Activated T-helper 17 cell treated with anti-CD3 and anti-CD28 coated beads, Interleukin-2, amount 50 U/mL, for 72 hours (primary cell): ENCODE results near the gene CDKN2D. TPM values are rescaled to one million over a fixed set of nuclear protein-coding genes. Genes with fewer than 3 reads are reported as not detected.
"Not testable (repeated sequence)": the region's sequence is repeated elsewhere in the genome, so short reads cannot be mapped to it uniquely, and the experiment has no call there.

ENCODE experiments used
- ATAC-seq: fragments of 150-1000 bp; cut with Tn5 transposase; replicated peaks from 2 replicates; pipeline ENCODE4 v1.10.0; 2021; ENCODE audit warnings: mild to moderate bottlenecking, moderate library complexity
- H3K27ac Mint-ChIP-seq: one replicate; pipeline ENCODE4 v1.8.0; 2022; ENCODE audit warnings: mixed read lengths
- H3K27me3 Mint-ChIP-seq: one replicate; pipeline ENCODE4 v1.8.0; 2022; ENCODE audit warnings: mixed read lengths
- H3K36me3 Mint-ChIP-seq: one replicate; pipeline ENCODE4 v1.8.0; 2022; ENCODE audit warnings: low read depth, mild to moderate bottlenecking, mixed read lengths
- H3K4me1 Mint-ChIP-seq: one replicate; pipeline ENCODE4 v1.8.0; 2022; ENCODE audit warnings: mixed read lengths
- H3K4me3 Mint-ChIP-seq: one replicate; pipeline ENCODE4 v1.8.0; 2022; ENCODE audit warnings: mild to moderate bottlenecking, mixed read lengths
- H3K9me3 Mint-ChIP-seq: one replicate; pipeline ENCODE4 v1.8.0; 2022; ENCODE audit warnings: mixed read lengths
- total RNA-seq, 2 donors: library from RNA; stranded (reverse); gene quantifications; one replicate each; pipeline ENCODE4 v1.2.3, GENCODE V29; 2022

Gene CDKN2D
- total RNA-seq, 2 donors from 2014 or later, result 21.2 to 46.6 TPM

- Mint-ChIP-seq H3K27me3 (no peaks in the 10 kb centered on the region), H3K36me3 (no peaks in the 10 kb centered on the region), H3K4me1 (peaks cover 8% of the 10 kb centered on the region), H3K4me3 (no peak overlapping the region), H3K27ac (no peak overlapping the region), H3K9me3 (no peaks in the 10 kb centered on the region)
- ATAC-seq, result no peak
Observed at GRCh38 chr19:10593148-10593547, 24.4 kb upstream of the CDKN2D start.

GRCh38 chr19:10587839-10588150 lies 19.0 kb upstream of the CDKN2D start:
- Mint-ChIP-seq H3K4me3 (no peak overlapping the region), H3K27me3 (peaks cover 8% of the 10 kb centered on the region), H3K4me1 (peaks cover 13% of the 10 kb centered on the region), H3K36me3 (no peaks in the 10 kb centered on the region), H3K27ac (no peak overlapping the region), H3K9me3 (no peaks in the 10 kb centered on the region)
- no peak for ATAC-seq

- H3K9me3 Mint-ChIP-seq, result no peaks in the 10 kb centered on the region
- peaks cover 13% of the 10 kb centered on the region for H3K4me1 Mint-ChIP-seq
- peaks cover 8% of the 10 kb centered on the region for H3K27me3 Mint-ChIP-seq
- ATAC-seq, result no peak
- H3K36me3 Mint-ChIP-seq, result no peaks in the 10 kb centered on the region
- H3K4me3 Mint-ChIP-seq, result no peak within 1 kb of the TSS
- no peak within 1 kb of the TSS for H3K27ac Mint-ChIP-seq
Observed at GRCh38 chr19:10587022-10587838, 18.5 kb upstream of the CDKN2D start, which contains the start of gene AP1M2. AP1M2 (minus strand) TSS chr19:10587312; CDS start chr19:10587231, 81 bp downstream.

- H3K27me3 Mint-ChIP-seq, result peaks cover 8% of the 10 kb centered on the region
- no peaks in the 10 kb centered on the region for H3K9me3 Mint-ChIP-seq
- no peak overlapping the region for H3K4me3 Mint-ChIP-seq
- peaks cover 13% of the 10 kb centered on the region for H3K4me1 Mint-ChIP-seq
- no peak for ATAC-seq
- H3K36me3 Mint-ChIP-seq, result no peaks in the 10 kb centered on the region
- H3K27ac Mint-ChIP-seq, result no peak overlapping the region
Observed at GRCh38 chr19:10586396-10586795, 17.6 kb upstream of the CDKN2D start.

GRCh38 chr19:10583036-10583776 lies 14.4 kb upstream of the CDKN2D start:
- H3K27ac Mint-ChIP-seq, result no peak overlapping the region
- no peak for ATAC-seq
- H3K36me3 Mint-ChIP-seq, result no peaks in the 10 kb centered on the region
- H3K27me3 Mint-ChIP-seq, result peaks cover 8% of the 10 kb centered on the region
- no peaks in the 10 kb centered on the region for H3K9me3 Mint-ChIP-seq
- H3K4me1 Mint-ChIP-seq, result peaks cover 18% of the 10 kb centered on the region
- no peak overlapping the region for H3K4me3 Mint-ChIP-seq

GRCh38 chr19:10582091-10582490 lies 13.3 kb upstream of the CDKN2D start:
- H3K27me3 Mint-ChIP-seq, result no peaks in the 10 kb centered on the region
- H3K4me1 Mint-ChIP-seq, result peaks cover 12% of the 10 kb centered on the region
- no peaks in the 10 kb centered on the region for H3K36me3 Mint-ChIP-seq
- no peak overlapping the region for H3K4me3 Mint-ChIP-seq
- H3K27ac Mint-ChIP-seq, result no peak overlapping the region
- no peak for ATAC-seq
- H3K9me3 Mint-ChIP-seq, result no peaks in the 10 kb centered on the region

- H3K36me3 Mint-ChIP-seq, result no peaks in the 10 kb centered on the region
- H3K9me3 Mint-ChIP-seq, result no peaks in the 10 kb centered on the region
- no peak overlapping the region for H3K27ac Mint-ChIP-seq
- no peaks in the 10 kb centered on the region for H3K27me3 Mint-ChIP-seq
- no peak overlapping the region for H3K4me3 Mint-ChIP-seq
- peaks cover 12% of the 10 kb centered on the region for H3K4me1 Mint-ChIP-seq
- ATAC-seq, result peak; percentile 95
Observed at GRCh38 chr19:10580979-10581631, 12.3 kb upstream of the CDKN2D start.

- no peak overlapping the region for H3K27ac Mint-ChIP-seq
- H3K4me1 Mint-ChIP-seq, result peaks cover 5% of the 10 kb centered on the region
- no peaks in the 10 kb centered on the region for H3K9me3 Mint-ChIP-seq
- H3K27me3 Mint-ChIP-seq, result no peaks in the 10 kb centered on the region
- no peak overlapping the region for H3K4me3 Mint-ChIP-seq
- no peaks in the 10 kb centered on the region for H3K36me3 Mint-ChIP-seq
- no peak for ATAC-seq
Observed at GRCh38 chr19:10577951-10578350, 9.2 kb upstream of the CDKN2D start.

- no peak overlapping the region for H3K27ac Mint-ChIP-seq
- no peak overlapping the region for H3K4me3 Mint-ChIP-seq
- H3K27me3 Mint-ChIP-seq, result no peaks in the 10 kb centered on the region
- H3K36me3 Mint-ChIP-seq, result no peaks in the 10 kb centered on the region
- no peaks in the 10 kb centered on the region for H3K9me3 Mint-ChIP-seq
- no peak for ATAC-seq
- peaks cover 6% of the 10 kb centered on the region for H3K4me1 Mint-ChIP-seq
Observed at GRCh38 chr19:10575011-10575716, 6.4 kb upstream of the CDKN2D start.

GRCh38 chr19:10574462-10574861 lies 5.7 kb upstream of the CDKN2D start:
- no peak for ATAC-seq
- Mint-ChIP-seq H3K4me3 (no peak overlapping the region), H3K36me3 (no peaks in the 10 kb centered on the region), H3K9me3 (no peaks in the 10 kb centered on the region), H3K4me1 (peaks cover 7% of the 10 kb centered on the region), H3K27me3 (no peaks in the 10 kb centered on the region), H3K27ac (no peak overlapping the region)

- H3K4me3 Mint-ChIP-seq, H3K27ac Mint-ChIP-seq, H3K27me3 Mint-ChIP-seq, H3K9me3 Mint-ChIP-seq, ATAC-seq, H3K36me3 Mint-ChIP-seq: not testable (repeated sequence)
- peaks cover 11% of the 10 kb centered on the region for H3K4me1 Mint-ChIP-seq
Observed at GRCh38 chr19:10573793-10574192, 5.0 kb upstream of the CDKN2D start.

GRCh38 chr19:10568062-10568825 lies 535 bp downstream of the CDKN2D start:
- H3K4me3 Mint-ChIP-seq, result peak overlapping the region; percentile 98
- peaks cover 29% of the 10 kb centered on the region for H3K4me1 Mint-ChIP-seq
- peak; percentile 22 for ATAC-seq
- H3K9me3 Mint-ChIP-seq, result no peaks in the 10 kb centered on the region
- no peaks in the 10 kb centered on the region for H3K27me3 Mint-ChIP-seq
- H3K27ac Mint-ChIP-seq, result peak overlapping the region; percentile 95
- H3K36me3 Mint-ChIP-seq, result peaks cover 45% of the 10 kb centered on the region

- Mint-ChIP-seq H3K36me3 (peaks cover 48% of the 10 kb centered on the region), H3K27ac (peak overlapping the region; percentile 95), H3K4me3 (peak overlapping the region; percentile 98), H3K9me3 (no peaks in the 10 kb centered on the region), H3K27me3 (no peaks in the 10 kb centered on the region), H3K4me1 (peaks cover 29% of the 10 kb centered on the region)
- ATAC-seq, result no peak
Observed at GRCh38 chr19:10567656-10568055, 1.1 kb downstream of the CDKN2D start.
